Activated B cell treated with CpG ODN at 0.5 μM for 24 hours (primary cell): ENCODE measurements around the gene ZNF593. TPM values are rescaled to one million over a fixed set of nuclear protein-coding genes. Genes with fewer than 3 reads are reported as not detected.

Experiments
- ATAC-seq: fragments of 200-7000 bp; cut with Tn5 transposase; one replicate; pipeline ENCODE4 v1.10.0; 2021; ENCODE audit warnings: low read depth, mild to moderate bottlenecking, moderate library complexity
- CTCF ChIA-PET: fragments of 350-600 bp; sonication (Branson Sonifier 250); formaldehyde crosslinking; loops from one replicate; lab custom pipeline; 2021; ENCODE audit warnings: antibody characterized with exemption; lab: Charles Lee
- POLR2A ChIA-PET: fragments of 350-600 bp; sonication (Branson Sonifier 250); formaldehyde crosslinking; loops from one replicate; lab custom pipeline; 2021; ENCODE audit warnings: antibody characterized with exemption; lab: Charles Lee
- DNase-seq: peaks from one replicate; pipeline ENCODE4 v3.0.0; 2022
- H3K27ac Mint-ChIP-seq: one replicate; pipeline ENCODE4 v1.8.0; 2020; ENCODE audit warnings: mixed read lengths
- H3K27me3 Mint-ChIP-seq: one replicate; pipeline ENCODE4 v1.8.0; 2021; ENCODE audit warnings: mixed read lengths
- H3K36me3 Mint-ChIP-seq: one replicate; pipeline ENCODE4 v1.8.0; 2021; ENCODE audit warnings: low read depth, mixed read lengths
- H3K4me1 Mint-ChIP-seq: one replicate; pipeline ENCODE4 v1.8.0; 2021; ENCODE audit warnings: mixed read lengths
- H3K4me3 Mint-ChIP-seq: one replicate; pipeline ENCODE4 v1.8.0; 2020; ENCODE audit warnings: mild to moderate bottlenecking, mixed read lengths
- H3K9me3 Mint-ChIP-seq: one replicate; pipeline ENCODE4 v1.8.0; 2020; ENCODE audit warnings: mixed read lengths
- CTCF ChIP-seq: fragments of 200-600 bp; IDR thresholded peaks from one replicate; pipeline ENCODE4 v1.8.0; 2022; ENCODE audit warnings: antibody characterized with exemption, mild to moderate bottlenecking
- intact Hi-C: fragments of 100-400 bp; cut with micrococcal nuclease; formaldehyde crosslinking; loops from one replicate; pipeline ENCODE4 v1.15.1; 2024
- total RNA-seq: library from RNA; stranded (reverse); gene quantifications from 2 replicates; pipeline ENCODE4 v1.2.3, GENCODE V29; 2022

The ZNF593 gene
- total RNA-seq, 1 donor from 2014 or later, result 36.0 TPM

- no peak overlapping the region for H3K27ac Mint-ChIP-seq
- POLR2A ChIA-PET, result interaction anchor here (0.7 kb wide), 1 partner anchor 21 kb away, joined by 3 read pairs; no protein-coding TSS in a partner anchor
- peaks cover 19% of the 10 kb centered on the region for H3K4me1 Mint-ChIP-seq
- H3K4me3 Mint-ChIP-seq, result no peak overlapping the region
- no peaks in the 10 kb centered on the region for H3K9me3 Mint-ChIP-seq
- ATAC-seq (no peak), DNase-seq (no peak)
- intact Hi-C loops, result loop anchor here (1.0 kb wide), 1 partner anchor 11 kb away; no protein-coding TSS in a partner anchor
- CTCF ChIA-PET, result interaction anchor here (0.7 to 1.5 kb wide), 2 partner anchors 20 to 292 kb away, joined by 3 to 5 read pairs; no protein-coding TSS in a partner anchor
- H3K36me3 Mint-ChIP-seq, result peaks cover 15% of the 10 kb centered on the region
- peaks cover 3% of the 10 kb centered on the region for H3K27me3 Mint-ChIP-seq
- TF ChIP-seq CTCF, result no peak
Measured at GRCh38 chr1:26125382-26125781, 44.3 kb upstream of the ZNF593 start.

- intact Hi-C loops, result loop anchor here (1.0 kb wide), 1 partner anchor 10 kb away; no protein-coding TSS in a partner anchor
- ChIA-PET POLR2A (interaction anchor here (0.7 kb wide), 1 partner anchor 20 kb away, joined by 3 read pairs; no protein-coding TSS in a partner anchor), CTCF (interaction anchor here (1.5 to 2.4 kb wide), 2 partner anchors 19 to 291 kb away, joined by 5 to 10 read pairs; no protein-coding TSS in a partner anchor)
- TF ChIP-seq CTCF, result no peak
- Mint-ChIP-seq H3K27me3 (peaks cover 3% of the 10 kb centered on the region), H3K36me3 (peaks cover 15% of the 10 kb centered on the region), H3K4me3 (no peak overlapping the region), H3K27ac (peak overlapping the region; percentile 30), H3K9me3 (no peaks in the 10 kb centered on the region), H3K4me1 (peaks cover 18% of the 10 kb centered on the region)
- no peak for DNase-seq
- ATAC-seq, result no peak
Measured at GRCh38 chr1:26125946-26126320, 43.8 kb upstream of the ZNF593 start.

GRCh38 chr1:26126321-26127084, 43.2 kb upstream of the ZNF593 start:
- Mint-ChIP-seq H3K27ac (peak overlapping the region; percentile 30), H3K4me3 (no peak overlapping the region), H3K9me3 (no peaks in the 10 kb centered on the region), H3K27me3 (peaks cover 6% of the 10 kb centered on the region), H3K36me3 (peaks cover 15% of the 10 kb centered on the region), H3K4me1 (peaks cover 18% of the 10 kb centered on the region)
- intact Hi-C loops, result no loop called here
- ChIA-PET POLR2A (no interaction called here), CTCF (interaction anchor here (0.6 to 2.4 kb wide), 3 partner anchors 18 to 392 kb away, joined by 3 to 10 read pairs (median 5); no protein-coding TSS in a partner anchor)
- no peak for TF ChIP-seq CTCF
- ATAC-seq (peak; percentile 75), DNase-seq (no peak)

- intact Hi-C loops, result no loop called here
- H3K36me3 Mint-ChIP-seq, result peaks cover 6% of the 10 kb centered on the region
- ChIA-PET CTCF (interaction anchor here (2.4 kb wide), 1 partner anchor 17 kb away, joined by 10 read pairs; no protein-coding TSS in a partner anchor), POLR2A (interaction anchor here (0.7 kb wide), 1 partner anchor 17 kb away, joined by 3 read pairs; no protein-coding TSS in a partner anchor)
- no peak overlapping the region for H3K4me3 Mint-ChIP-seq
- H3K9me3 Mint-ChIP-seq, result no peaks in the 10 kb centered on the region
- no peak for TF ChIP-seq CTCF
- H3K27me3 Mint-ChIP-seq, result peaks cover 7% of the 10 kb centered on the region
- no peak for ATAC-seq
- H3K4me1 Mint-ChIP-seq, result peaks cover 18% of the 10 kb centered on the region
- DNase-seq, result no peak
- no peak overlapping the region for H3K27ac Mint-ChIP-seq
Measured at GRCh38 chr1:26127235-26128163, 42.2 kb upstream of the ZNF593 start.
